ENCODE measurements around the gene GPR25.

Gene GPR25

DNA sequence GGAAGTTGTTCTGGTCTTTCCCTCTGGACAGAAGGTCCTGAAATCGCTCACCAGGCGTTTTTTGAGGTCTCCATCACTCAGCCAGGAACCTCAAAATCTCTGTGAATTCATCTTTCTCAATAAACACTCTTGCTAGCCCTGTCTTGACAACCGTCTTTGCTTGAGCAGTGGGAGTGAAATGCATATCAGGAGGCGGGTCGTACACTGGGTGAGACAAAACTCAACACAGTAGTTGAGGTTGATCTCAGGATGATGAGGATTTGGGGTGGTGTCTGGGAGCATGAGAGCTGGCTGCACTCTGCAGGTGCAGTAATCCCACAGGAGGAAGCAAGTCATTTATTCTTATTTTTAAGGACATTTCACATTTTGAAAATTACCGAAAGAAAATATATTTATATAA, 1.9 kb downstream of the GPR25 start:
- Histone ChIP-seq H3K56ac (ENCODE audit: low read length) (no peak overlapping the region), H3K36me3 (ENCODE audit: control insufficient read depth, insufficient read depth, low read length) (no peaks in the 10 kb centered on the region), H3K4me3 (ENCODE audit: low read length) (no peak overlapping the region), H2BK120ac (ENCODE audit: low read depth, low read length) (no peak overlapping the region), H3K23ac (ENCODE audit: low read length) (no peak overlapping the region), H3K4ac (ENCODE audit: low read depth, low read length) (no peak overlapping the region), H3K27ac (ENCODE audit: low read depth, low read length) (no peak overlapping the region), H3K79me2 (ENCODE audit: control insufficient read depth, insufficient read depth, low read length) (no peaks in the 10 kb centered on the region), H3K4me2 (ENCODE audit: low read length) (no peak overlapping the region), H4K5ac (ENCODE audit: low read length) (no peak overlapping the region), H2BK5ac (ENCODE audit: low read length) (no peak overlapping the region), H3K18ac (ENCODE audit: low read length) (no peak overlapping the region), H2BK15ac (replicated peaks; ENCODE audit: low read depth) (no peak overlapping the region), H2AK5ac (ENCODE audit: low read length) (no peak overlapping the region), H3K27me3 (ENCODE audit: insufficient read depth, low read length, poor library complexity) (no peaks in the 10 kb centered on the region), H4K8ac (ENCODE audit: low read depth, low read length) (no peak overlapping the region), H3K9ac (ENCODE audit: low read length) (no peak overlapping the region), H3K4me1 (ENCODE audit: control insufficient read depth, low read depth, low read length) (peaks cover 6% of the 10 kb centered on the region), H3K79me1 (ENCODE audit: low read length) (no peaks in the 10 kb centered on the region)
- no peak for DNase-seq
- WGBS (ENCODE audit: extremely low coverage, insufficient coverage, low lambda C conversion rate) = no CpG with 5 or more reads among the region's 6 CpGs

DNA sequence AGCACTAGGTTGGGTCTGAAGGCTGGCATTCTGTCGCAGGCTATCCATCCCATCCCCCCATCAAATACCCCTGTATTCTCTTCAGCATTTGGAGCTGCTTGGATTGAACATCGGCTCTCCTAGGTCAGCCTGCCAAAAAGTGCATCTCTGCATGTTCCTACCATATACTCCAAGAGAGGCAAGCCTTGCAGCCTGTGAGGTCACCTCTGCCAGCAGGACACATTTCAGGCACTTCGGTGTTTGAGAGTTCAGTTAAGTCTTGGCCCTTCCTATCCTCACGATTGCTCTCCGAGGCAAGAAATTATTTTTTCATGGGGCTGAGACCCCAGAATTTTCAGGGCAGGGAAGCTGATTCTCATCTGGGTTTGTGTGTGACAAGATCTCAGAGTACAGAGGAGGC, 2.6 kb downstream of the GPR25 start:
- Histone ChIP-seq H3K4ac (ENCODE audit: low read depth, low read length) (no peak overlapping the region), H3K79me2 (ENCODE audit: control insufficient read depth, insufficient read depth, low read length) (no peaks in the 10 kb centered on the region), H3K4me3 (ENCODE audit: low read length) (no peak overlapping the region), H2BK5ac (ENCODE audit: low read length) (no peak overlapping the region), H4K5ac (ENCODE audit: low read length) (no peak overlapping the region), H3K56ac (ENCODE audit: low read length) (peak overlapping the region; percentile 34), H3K9ac (ENCODE audit: low read length) (no peak overlapping the region), H2AK5ac (ENCODE audit: low read length) (no peak overlapping the region), H3K4me2 (ENCODE audit: low read length) (no peak overlapping the region), H2BK15ac (replicated peaks; ENCODE audit: low read depth) (no peak overlapping the region), H3K4me1 (ENCODE audit: control insufficient read depth, low read depth, low read length) (peaks cover 6% of the 10 kb centered on the region), H3K18ac (ENCODE audit: low read length) (no peak overlapping the region), H3K36me3 (ENCODE audit: control insufficient read depth, insufficient read depth, low read length) (no peaks in the 10 kb centered on the region), H3K27ac (ENCODE audit: low read depth, low read length) (no peak overlapping the region), H4K8ac (ENCODE audit: low read depth, low read length) (peak overlapping the region; percentile 28), H3K27me3 (ENCODE audit: insufficient read depth, low read length, poor library complexity) (no peaks in the 10 kb centered on the region), H3K79me1 (ENCODE audit: low read length) (no peaks in the 10 kb centered on the region), H3K23ac (ENCODE audit: low read length) (no peak overlapping the region), H2BK120ac (ENCODE audit: low read depth, low read length) (no peak overlapping the region)
- no peak for DNase-seq
- no CpG with 5 or more reads among the region's 5 CpGs for WGBS (ENCODE audit: extremely low coverage, insufficient coverage, low lambda C conversion rate)

DNA sequence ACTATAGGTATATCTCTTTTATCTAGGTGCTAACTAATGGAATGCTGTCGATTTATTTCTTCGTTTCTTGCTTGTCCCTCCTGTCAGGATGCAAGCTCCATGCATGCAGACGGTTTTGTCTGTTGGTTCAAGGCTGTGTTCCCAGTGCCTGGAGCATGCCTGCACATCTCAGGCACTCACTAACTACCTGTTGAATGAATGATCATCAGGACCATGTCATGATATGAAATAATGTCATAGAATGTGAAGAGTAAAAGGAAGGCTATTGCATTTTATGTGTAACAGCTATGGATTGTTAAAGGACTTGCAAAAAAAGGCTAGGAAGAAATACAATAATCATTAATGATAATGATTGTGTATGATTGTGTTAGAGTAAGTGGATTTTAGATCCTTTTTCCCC, 4.2 kb downstream of the GPR25 start:
- Histone ChIP-seq H2BK15ac (replicated peaks; ENCODE audit: low read depth) (no peak overlapping the region), H2AK5ac (ENCODE audit: low read length) (no peak overlapping the region), H3K4me2 (ENCODE audit: low read length) (no peak overlapping the region), H3K18ac (ENCODE audit: low read length) (no peak overlapping the region), H2BK5ac (ENCODE audit: low read length) (no peak overlapping the region), H3K4me1 (ENCODE audit: control insufficient read depth, low read depth, low read length) (peaks cover 6% of the 10 kb centered on the region), H3K27me3 (ENCODE audit: insufficient read depth, low read length, poor library complexity) (no peaks in the 10 kb centered on the region), H3K4me3 (ENCODE audit: low read length) (no peak overlapping the region), H3K79me1 (ENCODE audit: low read length) (no peaks in the 10 kb centered on the region), H3K79me2 (ENCODE audit: control insufficient read depth, insufficient read depth, low read length) (no peaks in the 10 kb centered on the region), H4K8ac (ENCODE audit: low read depth, low read length) (no peak overlapping the region), H3K9ac (ENCODE audit: low read length) (no peak overlapping the region), H3K36me3 (ENCODE audit: control insufficient read depth, insufficient read depth, low read length) (no peaks in the 10 kb centered on the region), H3K4ac (ENCODE audit: low read depth, low read length) (no peak overlapping the region), H4K5ac (ENCODE audit: low read length) (no peak overlapping the region), H3K56ac (ENCODE audit: low read length) (no peak overlapping the region), H3K27ac (ENCODE audit: low read depth, low read length) (no peak overlapping the region), H2BK120ac (ENCODE audit: low read depth, low read length) (no peak overlapping the region), H3K23ac (ENCODE audit: low read length) (no peak overlapping the region)
- WGBS (ENCODE audit: extremely low coverage, insufficient coverage, low lambda C conversion rate) = no CpG with 5 or more reads among the region's 3 CpGs
- DNase-seq = no peak

DNA sequence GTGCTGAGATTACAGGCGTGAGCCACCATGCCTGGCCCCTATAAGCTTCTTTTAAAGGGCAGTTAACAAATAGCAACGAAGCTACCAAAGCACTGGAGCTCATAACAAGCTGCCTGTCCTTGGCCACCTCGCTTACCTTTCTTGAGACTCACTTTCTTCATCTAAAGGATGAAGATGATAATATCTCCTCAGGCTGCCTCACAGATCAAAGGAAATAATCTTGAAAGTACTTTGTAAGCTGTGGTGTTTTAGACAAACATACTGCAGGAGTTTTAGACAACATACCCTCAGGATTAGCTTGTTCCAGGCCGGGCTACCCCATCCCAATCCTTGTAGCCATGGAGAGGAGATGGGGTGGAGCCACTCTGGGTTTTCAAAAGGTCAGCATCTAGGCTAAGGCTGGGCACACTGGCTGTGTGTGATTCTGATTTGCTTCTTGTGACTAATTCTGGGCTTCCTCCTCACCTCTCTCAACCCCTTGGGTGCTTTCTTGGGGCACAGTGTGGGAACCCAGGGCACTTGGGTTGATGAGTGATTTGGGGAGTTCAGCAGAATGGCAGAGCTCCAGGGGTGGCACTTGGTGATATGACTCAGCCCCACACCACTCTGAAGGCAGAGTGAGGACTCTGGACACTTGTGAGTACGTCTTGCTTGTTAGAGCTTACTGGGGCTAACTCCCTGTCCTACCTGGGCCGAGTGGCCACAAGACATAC, 5.2 kb downstream of the GPR25 start:
- H3K27ac ChIP-seq (ENCODE audit: low read depth, low read length) = no peak overlapping the region
- DNase-seq = no peak

DNA sequence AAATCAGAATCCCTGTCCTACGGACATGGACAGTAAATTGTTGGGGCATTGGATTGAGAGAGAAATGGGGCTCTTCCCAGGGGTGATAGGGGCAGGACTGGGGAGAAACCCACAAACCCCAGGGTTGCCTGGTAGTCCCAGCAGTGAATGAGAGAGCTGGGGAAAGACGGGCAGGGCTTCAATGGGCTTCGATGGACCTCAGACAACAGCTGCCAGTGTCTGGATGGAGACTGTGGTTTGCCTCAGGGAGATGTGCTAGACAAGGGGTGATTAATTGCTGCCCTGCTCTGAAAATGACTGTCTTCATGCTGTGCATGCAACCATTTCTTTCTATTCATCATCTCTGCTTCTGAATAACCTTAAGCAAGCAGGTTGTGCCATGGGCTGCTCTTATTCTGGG, 7.4 kb downstream of the GPR25 start:
- no peak overlapping the region for H3K23ac ChIP-seq (ENCODE audit: low read length)
- no peak overlapping the region for H2BK5ac ChIP-seq (ENCODE audit: low read length)
- peaks cover 6% of the 10 kb centered on the region for H3K4me1 ChIP-seq (ENCODE audit: control insufficient read depth, low read depth, low read length)
- H3K18ac ChIP-seq (ENCODE audit: low read length) = no peak overlapping the region
- no peak overlapping the region for H3K9ac ChIP-seq (ENCODE audit: low read length)
- no peak overlapping the region for H2BK15ac ChIP-seq (replicated peaks; ENCODE audit: low read depth)
- no peak overlapping the region for H3K4me3 ChIP-seq (ENCODE audit: low read length)
- H3K4ac ChIP-seq (ENCODE audit: low read depth, low read length) = no peak overlapping the region
- H4K8ac ChIP-seq (ENCODE audit: low read depth, low read length) = no peak overlapping the region
- H3K4me2 ChIP-seq (ENCODE audit: low read length) = no peak overlapping the region
- no peak overlapping the region for H4K5ac ChIP-seq (ENCODE audit: low read length)
- no peaks in the 10 kb centered on the region for H3K79me2 ChIP-seq (ENCODE audit: control insufficient read depth, insufficient read depth, low read length)
- WGBS (ENCODE audit: extremely low coverage, insufficient coverage, low lambda C conversion rate) = no CpG with 5 or more reads among the region's 3 CpGs
- no peak for DNase-seq
- H2BK120ac ChIP-seq (ENCODE audit: low read depth, low read length) = no peak overlapping the region
- no peaks in the 10 kb centered on the region for H3K27me3 ChIP-seq (ENCODE audit: insufficient read depth, low read length, poor library complexity)
- no peak overlapping the region for H3K56ac ChIP-seq (ENCODE audit: low read length)
- H2AK5ac ChIP-seq (ENCODE audit: low read length) = no peak overlapping the region
- H3K27ac ChIP-seq (ENCODE audit: low read depth, low read length) = no peak overlapping the region
- H3K36me3 ChIP-seq (ENCODE audit: control insufficient read depth, insufficient read depth, low read length) = no peaks in the 10 kb centered on the region
- no peaks in the 10 kb centered on the region for H3K79me1 ChIP-seq (ENCODE audit: low read length)

More for the DNA sequence above, 5.2 kb downstream of the GPR25 start:
- Histone ChIP-seq H4K8ac (ENCODE audit: low read depth, low read length) (no peak overlapping the region), H4K5ac (ENCODE audit: low read length) (no peak overlapping the region), H3K4me2 (ENCODE audit: low read length) (no peak overlapping the region), H3K4me1 (ENCODE audit: control insufficient read depth, low read depth, low read length) (peaks cover 6% of the 10 kb centered on the region), H3K79me1 (ENCODE audit: low read length) (no peaks in the 10 kb centered on the region), H2BK120ac (ENCODE audit: low read depth, low read length) (no peak overlapping the region), H2BK5ac (ENCODE audit: low read length) (no peak overlapping the region), H3K79me2 (ENCODE audit: control insufficient read depth, insufficient read depth, low read length) (no peaks in the 10 kb centered on the region), H3K18ac (ENCODE audit: low read length) (no peak overlapping the region), H3K56ac (ENCODE audit: low read length) (no peak overlapping the region), H2BK15ac (replicated peaks; ENCODE audit: low read depth) (no peak overlapping the region), H3K23ac (ENCODE audit: low read length) (no peak overlapping the region), H3K27me3 (ENCODE audit: insufficient read depth, low read length, poor library complexity) (no peaks in the 10 kb centered on the region), H3K9ac (ENCODE audit: low read length) (no peak overlapping the region), H3K4me3 (ENCODE audit: low read length) (no peak overlapping the region), H3K36me3 (ENCODE audit: control insufficient read depth, insufficient read depth, low read length) (no peaks in the 10 kb centered on the region), H3K4ac (ENCODE audit: low read depth, low read length) (no peak overlapping the region), H2AK5ac (ENCODE audit: low read length) (no peak overlapping the region)
- no CpG with 5 or more reads among the region's 6 CpGs for WGBS (ENCODE audit: extremely low coverage, insufficient coverage, low lambda C conversion rate)

DNA sequence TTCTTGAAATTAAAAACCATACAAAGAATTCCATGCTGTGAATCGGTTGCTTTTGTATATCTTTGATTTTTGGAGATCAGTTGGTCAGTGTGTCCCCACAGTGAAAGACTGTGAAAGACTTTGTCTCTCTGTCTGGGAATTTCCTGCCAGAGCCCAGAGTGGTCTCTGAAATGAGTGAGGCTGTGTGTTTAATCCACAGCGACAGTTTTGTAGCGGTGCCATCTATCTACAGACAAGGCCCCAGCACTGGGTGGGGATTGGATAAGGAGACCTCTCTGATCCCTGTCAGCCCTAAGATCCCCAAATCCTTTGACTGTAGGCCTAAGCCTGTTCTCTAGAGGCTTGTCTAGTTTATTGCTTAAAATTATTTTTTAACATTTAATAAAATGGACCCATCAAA, 10.3 kb downstream of the GPR25 start:
- H3K4ac ChIP-seq (ENCODE audit: low read depth, low read length) = no peak overlapping the region
- no peaks in the 10 kb centered on the region for H3K36me3 ChIP-seq (ENCODE audit: control insufficient read depth, insufficient read depth, low read length)
- H3K9ac ChIP-seq (ENCODE audit: low read length) = no peak overlapping the region
- H3K79me2 ChIP-seq (ENCODE audit: control insufficient read depth, insufficient read depth, low read length) = no peaks in the 10 kb centered on the region
- H4K8ac ChIP-seq (ENCODE audit: low read depth, low read length) = no peak overlapping the region
- no peak overlapping the region for H3K18ac ChIP-seq (ENCODE audit: low read length)
- H2AK5ac ChIP-seq (ENCODE audit: low read length) = no peak overlapping the region
- no peak overlapping the region for H3K23ac ChIP-seq (ENCODE audit: low read length)
- H3K4me3 ChIP-seq (ENCODE audit: low read length) = no peak overlapping the region
- H3K56ac ChIP-seq (ENCODE audit: low read length) = no peak overlapping the region
- no peak overlapping the region for H3K4me2 ChIP-seq (ENCODE audit: low read length)
- peaks cover 2% of the 10 kb centered on the region for H3K4me1 ChIP-seq (ENCODE audit: control insufficient read depth, low read depth, low read length)
- H2BK5ac ChIP-seq (ENCODE audit: low read length) = no peak overlapping the region
- H3K27ac ChIP-seq (ENCODE audit: low read depth, low read length) = no peak overlapping the region
- H2BK120ac ChIP-seq (ENCODE audit: low read depth, low read length) = no peak overlapping the region
- H4K5ac ChIP-seq (ENCODE audit: low read length) = no peak overlapping the region
- H2BK15ac ChIP-seq (replicated peaks; ENCODE audit: low read depth) = no peak overlapping the region
- H3K79me1 ChIP-seq (ENCODE audit: low read length) = no peaks in the 10 kb centered on the region
- DNase-seq = no peak
- no CpG with 5 or more reads among the region's 3 CpGs for WGBS (ENCODE audit: extremely low coverage, insufficient coverage, low lambda C conversion rate)
- no peaks in the 10 kb centered on the region for H3K27me3 ChIP-seq (ENCODE audit: insufficient read depth, low read length, poor library complexity)

Data from mesendoderm (in vitro differentiated cells).